NK-92 treated with Interleukin-12 subunit alpha and Interleukin-12 subunit beta, amount 100 ng/mL, for 24 hours (cell line): ENCODE measurements around the gene ERCC2.
"Not testable (repeated sequence)": the region's sequence is repeated elsewhere in the genome, so short reads cannot be mapped to it uniquely, and the experiment has no call there.

ENCODE experiments used
- DNase-seq: peaks from one replicate; lab custom pipeline; 2025; lab: John Stamatoyannopoulos, UW

Gene ERCC2

GRCh38 chr19:45370410-45371204, at the start of gene ERCC2:
Gene ERCC2 (minus strand): TSS chr19:45370573. CDS start chr19:45370540, 33 bp downstream.
- DNase-seq: peak; percentile 96

DNA sequence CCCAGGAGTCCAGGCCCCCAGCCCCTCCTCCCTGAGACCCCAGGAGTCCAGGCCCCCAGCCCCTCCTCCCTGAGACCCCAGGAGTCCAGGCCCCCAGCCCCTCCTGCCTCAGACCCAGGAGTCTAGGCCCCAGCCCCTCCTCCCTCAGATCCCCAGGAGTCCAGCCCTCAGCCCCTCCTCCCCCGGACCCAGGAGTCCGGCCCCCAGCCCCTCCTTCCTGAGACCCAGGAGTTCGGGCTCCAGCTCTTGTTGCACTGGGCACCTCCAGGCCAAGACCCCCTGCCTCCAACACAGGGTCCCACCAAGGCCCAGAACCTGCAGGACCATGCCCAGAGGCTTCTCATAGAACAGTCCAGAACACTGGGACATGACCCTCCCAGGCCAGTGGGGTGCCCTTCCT, 49.5 kb upstream of the ERCC2 start:
- DNase-seq: no peak

DNA sequence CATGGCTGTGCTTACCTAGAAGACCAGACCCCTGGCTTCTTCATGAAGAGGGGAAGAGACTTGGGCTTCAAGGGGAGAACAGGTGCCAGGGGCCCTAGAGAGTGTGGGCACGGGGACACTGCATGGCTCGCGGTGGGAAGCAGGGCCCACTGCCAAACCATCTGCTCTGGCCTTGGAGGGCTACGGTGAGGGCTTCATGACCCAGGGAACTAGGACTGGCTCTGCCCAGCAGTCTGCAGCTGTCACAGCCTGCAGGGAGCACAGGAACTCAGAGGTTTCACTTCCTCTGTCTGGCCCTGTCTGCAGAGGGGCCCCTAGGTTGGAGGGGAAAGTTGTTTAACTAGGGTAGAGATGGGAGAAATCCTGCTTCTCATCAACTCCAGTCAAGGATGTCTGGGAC, 49.0 kb upstream of the ERCC2 start:
- no peak for DNase-seq

- DNase-seq: no peak
Measured at GRCh38 chr19:45418802-45419201, 48.4 kb upstream of the ERCC2 start.

DNA sequence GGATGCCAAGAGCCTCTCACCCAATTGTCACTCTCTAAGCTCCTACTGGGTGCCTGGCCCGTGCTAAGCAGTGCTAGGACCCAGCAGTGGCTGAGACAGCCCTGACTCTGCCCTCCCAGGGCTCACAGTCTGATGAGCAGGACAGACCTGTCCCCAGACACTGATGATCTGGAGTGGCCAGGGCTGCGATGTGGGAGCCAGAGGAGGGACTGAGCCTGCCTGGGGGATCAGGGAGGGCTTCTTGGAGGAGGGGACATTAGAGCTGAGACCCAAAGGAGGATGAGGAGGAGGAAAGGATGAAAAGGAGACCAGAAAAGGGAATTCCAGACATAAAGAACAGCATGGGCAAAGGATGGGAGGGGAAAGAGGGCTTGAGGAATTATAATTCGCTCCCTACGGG, 46.8 kb upstream of the ERCC2 start:
- no peak for DNase-seq

DNA sequence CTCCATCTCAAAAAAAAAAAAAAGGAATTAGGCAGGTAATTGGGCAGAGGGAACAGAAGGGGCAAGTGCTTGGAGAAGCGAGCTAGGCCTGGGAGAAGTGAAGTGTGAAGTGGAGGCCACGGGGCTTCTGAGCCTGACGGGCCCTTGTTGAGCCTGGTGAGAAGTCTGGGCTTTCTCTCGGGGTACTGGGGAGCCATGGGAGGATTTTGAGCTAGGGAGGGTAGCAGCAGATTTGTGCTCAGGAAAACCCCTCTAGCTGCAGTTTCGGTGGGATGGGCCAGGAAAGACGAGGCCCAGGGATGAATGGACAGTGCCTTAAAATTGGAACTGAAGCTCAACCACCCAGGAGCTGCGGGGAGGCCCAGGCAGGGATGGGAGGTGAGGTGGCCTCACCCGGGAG, 44.1 kb upstream of the ERCC2 start:
- no peak for DNase-seq

- no peak for DNase-seq
Measured at GRCh38 chr19:45413497-45413896, 43.1 kb upstream of the ERCC2 start.

- DNase-seq: not testable (repeated sequence)
Measured at GRCh38 chr19:45410330-45410729, 40.0 kb upstream of the ERCC2 start.

DNA sequence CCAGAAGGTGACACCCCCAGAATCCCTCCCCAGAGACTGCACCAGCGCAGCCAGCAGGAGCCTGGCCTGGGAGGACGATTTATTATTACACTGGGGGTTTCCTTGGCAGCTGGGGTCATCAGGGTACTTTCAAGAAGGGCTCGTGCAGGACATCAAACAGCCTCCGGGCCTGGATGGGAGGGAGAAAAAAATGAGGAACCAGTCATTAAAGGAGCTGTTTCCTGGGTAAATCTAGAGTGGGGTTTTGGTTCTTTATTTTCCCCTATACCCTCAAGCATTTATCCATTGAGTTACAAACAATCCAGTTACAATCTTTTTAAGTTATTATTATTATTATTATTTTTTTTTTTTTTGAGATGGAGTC, 39.2 kb upstream of the ERCC2 start:
- DNase-seq: no peak

DNA sequence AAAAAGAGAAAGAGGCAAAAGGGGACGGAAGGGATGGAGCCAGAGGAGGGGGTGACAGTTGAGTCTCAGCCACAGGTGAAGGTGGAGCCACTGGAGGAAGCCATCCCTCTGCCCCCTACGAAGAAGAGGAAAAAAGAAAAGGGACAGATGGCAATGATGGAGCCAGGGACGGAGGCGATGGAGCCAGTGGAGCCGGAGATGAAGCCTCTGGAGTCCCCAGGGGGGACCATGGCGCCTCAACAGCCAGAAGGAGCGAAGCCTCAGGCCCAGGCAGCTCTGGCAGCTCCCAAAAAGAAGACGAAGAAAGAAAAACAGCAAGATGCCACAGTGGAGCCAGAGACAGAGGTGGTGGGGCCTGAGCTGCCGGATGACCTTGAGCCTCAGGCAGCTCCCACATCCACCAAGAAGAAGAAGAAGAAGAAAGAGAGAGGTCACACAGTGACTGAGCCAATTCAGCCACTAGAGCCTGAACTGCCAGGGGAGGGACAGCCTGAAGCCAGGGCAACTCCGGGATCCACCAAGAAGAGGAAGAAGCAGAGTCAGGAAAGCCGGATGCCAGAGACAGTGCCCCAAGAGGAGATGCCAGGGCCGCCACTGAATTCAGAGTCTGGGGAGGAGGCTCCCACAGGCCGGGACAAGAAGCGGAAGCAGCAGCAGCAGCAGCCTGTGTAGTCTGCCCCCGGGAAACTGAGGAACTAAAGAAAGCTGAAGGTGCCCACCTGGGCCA, 38.6 kb upstream of the ERCC2 start:
- DNase-seq: no peak

- DNase-seq: no peak
Measured at GRCh38 chr19:45408121-45408520, 37.7 kb upstream of the ERCC2 start.

GRCh38 chr19:45407585-45407984, 37.2 kb upstream of the ERCC2 start:
- not testable (repeated sequence) for DNase-seq

DNA sequence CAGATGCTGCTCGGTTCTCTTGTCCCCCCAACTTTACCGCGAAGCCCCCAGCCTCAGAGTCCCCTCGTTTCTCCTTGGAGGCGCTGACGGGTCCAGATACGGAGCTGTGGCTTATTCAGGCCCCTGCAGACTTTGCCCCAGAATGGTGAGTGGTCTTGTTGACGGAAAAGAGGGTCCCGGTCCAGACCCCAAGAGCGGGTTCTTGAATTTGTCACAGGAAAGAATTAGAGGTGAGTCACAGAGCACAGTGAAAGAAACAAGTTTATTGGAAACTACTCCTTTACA, 36.7 kb upstream of the ERCC2 start:
- no peak for DNase-seq

DNA sequence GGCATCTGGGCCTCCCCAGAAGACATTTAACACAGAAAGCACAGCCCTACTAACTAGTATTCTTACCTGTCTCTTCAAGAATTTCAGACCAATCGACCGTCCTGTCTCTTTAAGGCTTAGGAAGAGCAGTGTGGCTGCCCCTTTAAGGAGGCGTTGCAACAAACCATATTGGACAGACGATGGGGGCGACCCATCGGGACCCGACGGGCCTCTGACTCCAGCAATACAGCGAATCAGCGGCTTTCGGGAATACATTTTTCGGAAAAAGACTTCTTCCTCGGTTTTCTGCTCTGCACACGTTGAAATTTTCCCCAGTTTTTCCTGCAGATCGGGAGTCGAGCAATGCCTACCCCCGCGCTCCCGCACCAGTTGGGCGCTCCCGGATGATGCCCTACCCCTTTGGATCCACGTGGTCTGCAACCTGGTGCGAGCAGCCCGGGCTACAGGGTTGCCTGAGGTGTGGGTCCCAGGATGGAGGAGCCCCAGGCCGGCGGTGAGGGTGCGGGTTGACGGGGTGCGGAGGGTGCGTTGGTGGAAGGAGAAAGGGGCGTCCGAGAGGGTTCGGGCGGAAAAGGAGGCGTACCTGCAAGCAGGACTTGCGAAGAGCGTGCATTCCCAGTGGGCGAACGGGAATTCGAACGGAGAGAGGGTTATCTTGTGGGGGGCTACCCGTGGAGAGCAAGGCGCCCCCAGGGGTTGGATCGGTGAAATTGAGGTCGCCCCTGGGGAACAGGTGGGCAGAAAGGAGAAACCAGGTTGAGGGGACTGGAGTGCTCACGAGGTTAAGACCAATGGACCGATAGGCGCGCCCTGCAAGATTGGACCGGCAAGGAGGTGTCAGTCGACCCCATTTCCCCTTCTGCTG, 36.1 kb upstream of the ERCC2 start, which contains the start of gene POLR1G:
Gene POLR1G (plus strand): TSS at position 419 of the 865 bp plus-strand sequence. CDS start 53 bp downstream, at position 472.
- peak; percentile 71 for DNase-seq

DNA sequence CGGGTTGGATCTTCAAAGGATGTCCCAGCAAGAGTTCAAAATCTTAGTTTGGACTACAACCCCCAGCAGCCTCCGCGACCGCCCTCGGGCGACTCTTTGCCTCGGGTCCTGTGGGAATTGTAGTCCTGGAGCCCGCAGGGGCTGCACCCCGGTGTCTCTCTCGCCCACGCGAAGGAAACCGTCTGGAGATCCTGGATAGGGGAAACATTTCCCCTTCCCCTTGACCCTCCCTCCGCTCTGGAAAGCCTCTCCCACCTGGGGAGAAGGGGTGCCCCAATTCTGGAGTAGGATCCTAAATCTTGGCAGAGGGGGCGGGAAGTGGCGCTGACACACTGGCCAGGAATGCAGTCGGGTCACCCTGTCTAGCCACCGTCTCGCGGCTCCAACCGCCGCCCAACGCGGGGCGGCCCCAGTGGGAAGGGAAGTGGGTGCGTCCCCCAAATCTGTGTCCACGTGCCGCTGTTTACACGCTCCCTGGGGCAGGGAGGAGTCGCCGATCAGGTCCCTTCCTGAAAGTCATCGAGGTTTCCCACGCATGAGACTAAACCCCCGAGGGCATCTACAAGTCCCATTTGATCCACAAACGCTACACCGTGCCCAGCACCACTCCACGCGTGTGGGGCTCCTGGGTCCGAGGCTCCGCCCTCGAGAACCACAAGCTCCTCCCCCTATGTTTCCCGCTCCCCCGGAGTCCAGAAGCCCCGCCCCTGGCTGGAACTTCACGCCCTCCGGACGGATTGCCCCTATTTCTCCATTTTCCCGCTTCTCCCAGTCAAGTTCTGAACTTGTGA, 35.3 kb upstream of the ERCC2 start:
- DNase-seq: peak; percentile 73

- no peak for DNase-seq
Measured at GRCh38 chr19:45404557-45405434, 34.4 kb upstream of the ERCC2 start, which contains the start of gene PPP1R13L. Gene PPP1R13L (minus strand): TSS chr19:45405069. CDS start chr19:45398318, 6,751 bp downstream.

- no peak for DNase-seq
Measured at GRCh38 chr19:45403781-45404556, 33.6 kb upstream of the ERCC2 start.

GRCh38 chr19:45403272-45403671, 32.9 kb upstream of the ERCC2 start:
- DNase-seq: no peak

DNA sequence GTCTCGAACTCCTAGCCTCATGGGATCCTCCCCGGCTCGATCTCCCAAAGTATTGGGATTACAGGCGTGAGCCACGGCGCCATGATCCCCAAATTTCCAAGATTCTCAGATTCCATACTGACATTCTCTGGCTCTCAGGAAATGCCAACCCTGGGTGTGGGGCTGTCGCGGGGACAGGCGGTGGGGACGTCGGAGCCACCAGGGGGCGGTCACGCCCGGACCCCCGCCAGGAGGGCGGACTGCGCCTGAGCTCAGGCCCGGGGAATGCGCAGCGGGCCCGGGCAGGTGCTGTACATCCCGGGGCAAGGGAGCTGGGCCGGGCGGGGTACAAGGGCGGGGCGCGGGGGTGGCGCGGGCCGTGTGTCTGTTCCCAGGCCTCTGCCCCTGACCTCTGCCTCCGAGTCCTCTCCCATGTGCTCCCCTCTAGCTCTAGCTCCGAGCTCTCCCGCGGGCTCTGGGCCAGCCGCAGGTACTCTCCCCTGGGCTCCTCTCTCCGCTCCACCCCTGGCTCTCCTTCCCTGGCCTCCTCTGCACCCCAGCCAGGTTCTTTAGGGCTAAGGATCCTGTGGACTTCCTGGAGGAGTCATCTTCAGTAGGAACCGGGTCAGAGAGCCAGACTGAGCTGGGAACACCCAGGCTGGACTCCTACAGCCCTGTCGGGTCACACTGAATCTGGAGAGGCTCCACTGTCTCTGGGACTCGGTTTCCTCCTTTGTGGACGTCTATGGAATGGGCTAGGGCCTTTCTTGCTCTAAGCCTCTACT, 32.1 kb upstream of the ERCC2 start:
- DNase-seq: no peak
